Activated T-cell treated with anti-CD3 and anti-CD28 coated beads, Interleukin-2, amount 50 U/mL, for 24 hours (primary cell): ENCODE results near the gene HSPE1.
"Not testable (repeated sequence)": the region's sequence is repeated elsewhere in the genome, so short reads cannot be mapped to it uniquely, and the experiment has no call there.

Experiments
- DNase-seq: peaks from one replicate; pipeline ENCODE4 v3.0.0-alpha.2; 2020
- H3K27ac Mint-ChIP-seq: 2 replicates; pipeline ENCODE4 v1.8.0; 2020; ENCODE audit warnings: mild to moderate bottlenecking, mixed read lengths
- H3K27me3 Mint-ChIP-seq: 2 replicates; pipeline ENCODE4 v1.8.0; 2020; ENCODE audit warnings: mixed read lengths
- H3K36me3 Mint-ChIP-seq: 2 replicates; pipeline ENCODE4 v1.8.0; 2020; ENCODE audit warnings: low read depth, mixed read lengths
- H3K4me1 Mint-ChIP-seq: 2 replicates; pipeline ENCODE4 v1.8.0; 2020; ENCODE audit warnings: low read depth, mixed read lengths
- H3K4me3 Mint-ChIP-seq: 2 replicates; pipeline ENCODE4 v1.8.0; 2020; ENCODE audit warnings: mild to moderate bottlenecking, moderate library complexity, mixed read lengths
- H3K9me3 Mint-ChIP-seq: 2 replicates; pipeline ENCODE4 v1.8.0; 2020; ENCODE audit warnings: mixed read lengths

The HSPE1 gene

DNA sequence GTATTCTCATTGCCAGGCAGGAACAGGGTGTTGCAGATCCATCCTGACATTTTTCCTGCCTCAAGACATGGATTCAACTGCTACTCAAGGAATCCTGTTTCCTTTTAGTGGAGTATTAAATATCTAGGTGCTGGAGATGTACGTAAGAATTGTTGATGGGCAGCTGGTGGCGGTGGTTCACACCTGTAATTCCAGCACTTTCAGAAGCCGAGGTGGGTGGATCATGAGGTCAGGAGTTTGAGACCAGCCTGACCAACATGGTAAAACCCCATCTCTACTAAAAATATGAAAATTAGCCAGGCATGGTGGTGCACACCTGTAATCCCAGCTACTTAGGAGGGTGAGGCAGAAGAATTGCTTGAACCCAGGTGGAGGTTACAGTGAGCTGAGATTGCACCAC, 15.9 kb upstream of the HSPE1 start:
- peaks cover 24% of the 10 kb centered on the region for H3K4me1 Mint-ChIP-seq
- peak overlapping the region; percentile 73 for H3K27ac Mint-ChIP-seq
- H3K36me3 Mint-ChIP-seq, result peaks cover 94% of the 10 kb centered on the region

DNA sequence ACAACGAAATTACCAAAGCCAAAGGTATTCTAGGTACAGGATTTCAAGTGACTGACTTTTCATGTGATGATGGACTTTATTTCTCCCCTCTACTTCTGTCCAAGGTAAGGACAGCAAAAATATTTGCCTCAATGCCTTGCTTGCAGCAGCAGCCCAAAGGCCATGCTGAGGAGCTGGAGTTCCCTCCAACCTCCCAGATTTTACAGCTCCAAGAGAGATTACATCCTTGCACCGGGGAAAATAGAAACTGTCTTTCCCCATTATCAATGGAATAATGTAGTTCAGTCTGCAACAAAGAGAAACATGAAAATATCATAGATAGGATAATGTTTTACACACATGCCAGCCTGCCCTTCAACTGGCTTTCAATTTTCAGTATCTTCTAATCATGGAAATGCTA, 14.0 kb upstream of the HSPE1 start:
- no peak overlapping the region for H3K4me3 Mint-ChIP-seq
- peak overlapping the region; percentile 85 for H3K27ac Mint-ChIP-seq
- H3K27me3 Mint-ChIP-seq, result no peaks in the 10 kb centered on the region
- peaks cover 15% of the 10 kb centered on the region for H3K9me3 Mint-ChIP-seq
- peaks cover 97% of the 10 kb centered on the region for H3K36me3 Mint-ChIP-seq
- peaks cover 28% of the 10 kb centered on the region for H3K4me1 Mint-ChIP-seq
- DNase-seq, result no peak

More for the DNA sequence above, 15.9 kb upstream of the HSPE1 start:
- DNase-seq, H3K27me3 Mint-ChIP-seq, H3K4me3 Mint-ChIP-seq: not testable (repeated sequence)
- peaks cover 15% of the 10 kb centered on the region for H3K9me3 Mint-ChIP-seq

DNA sequence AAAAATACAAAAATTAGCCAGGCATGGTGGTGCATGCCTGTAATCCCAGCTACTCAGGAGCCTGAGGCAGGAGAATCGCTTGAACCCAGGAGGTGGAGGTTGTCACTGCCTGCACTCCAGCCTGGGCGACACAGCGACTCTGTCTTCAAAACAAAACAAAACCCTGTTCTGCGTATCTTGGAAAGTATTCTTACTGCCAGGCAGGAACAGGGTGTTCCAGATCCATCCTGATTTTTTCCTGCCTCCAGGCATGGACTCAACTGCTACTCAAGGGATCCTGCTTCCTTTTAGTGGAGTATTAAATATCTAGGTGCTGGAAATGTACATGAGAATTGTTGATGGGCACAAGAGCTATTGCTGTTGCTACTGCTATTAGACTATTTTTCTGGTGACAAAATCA, 12.8 kb upstream of the HSPE1 start:
- H3K9me3 Mint-ChIP-seq, result peaks cover 15% of the 10 kb centered on the region
- peaks cover 35% of the 10 kb centered on the region for H3K4me1 Mint-ChIP-seq
- DNase-seq, result no peak
- no peaks in the 10 kb centered on the region for H3K27me3 Mint-ChIP-seq
- H3K4me3 Mint-ChIP-seq, result no peak overlapping the region
- H3K27ac Mint-ChIP-seq, result peak overlapping the region; percentile 68
- peaks cover 98% of the 10 kb centered on the region for H3K36me3 Mint-ChIP-seq

DNA sequence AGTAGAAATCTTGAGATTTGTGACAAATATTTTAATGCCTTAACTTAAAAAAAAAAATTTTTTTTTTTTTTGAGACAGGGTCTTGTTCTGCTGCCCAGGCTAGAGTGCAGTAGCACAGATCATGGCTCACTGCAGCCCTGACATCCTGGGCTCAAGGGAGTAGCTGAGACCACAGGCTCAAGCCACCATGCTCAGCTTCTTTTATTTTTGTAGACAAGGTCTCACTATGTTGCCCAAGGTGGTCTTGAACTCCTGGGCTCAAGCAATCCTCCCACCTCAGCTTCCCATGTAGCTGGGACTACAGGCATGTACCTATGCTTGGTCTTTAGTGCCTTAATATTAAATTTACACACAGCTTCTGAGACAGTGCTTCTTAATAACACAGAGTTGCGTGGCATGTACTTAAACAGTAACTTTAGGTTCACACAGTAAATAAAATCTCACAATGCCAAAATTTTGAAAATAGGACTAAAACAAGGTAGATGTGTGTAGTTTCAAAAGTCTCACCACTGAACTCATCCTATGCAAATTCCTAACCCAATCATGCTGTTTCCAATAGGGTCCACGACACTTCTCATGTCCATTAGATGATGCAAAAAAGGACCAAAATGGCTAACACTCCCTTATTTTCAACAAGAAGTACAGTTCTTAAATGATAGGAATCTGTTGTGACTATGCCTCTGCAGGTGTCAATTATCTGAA, 4.6 kb upstream of the HSPE1 start:
- peak overlapping the region; percentile 97 for H3K27ac Mint-ChIP-seq
- no peaks in the 10 kb centered on the region for H3K27me3 Mint-ChIP-seq
- peaks cover 53% of the 10 kb centered on the region for H3K4me1 Mint-ChIP-seq
- peaks cover 95% of the 10 kb centered on the region for H3K36me3 Mint-ChIP-seq
- H3K4me3 Mint-ChIP-seq, result peak overlapping the region; percentile 97
- no peaks in the 10 kb centered on the region for H3K9me3 Mint-ChIP-seq
- no peak for DNase-seq

DNA sequence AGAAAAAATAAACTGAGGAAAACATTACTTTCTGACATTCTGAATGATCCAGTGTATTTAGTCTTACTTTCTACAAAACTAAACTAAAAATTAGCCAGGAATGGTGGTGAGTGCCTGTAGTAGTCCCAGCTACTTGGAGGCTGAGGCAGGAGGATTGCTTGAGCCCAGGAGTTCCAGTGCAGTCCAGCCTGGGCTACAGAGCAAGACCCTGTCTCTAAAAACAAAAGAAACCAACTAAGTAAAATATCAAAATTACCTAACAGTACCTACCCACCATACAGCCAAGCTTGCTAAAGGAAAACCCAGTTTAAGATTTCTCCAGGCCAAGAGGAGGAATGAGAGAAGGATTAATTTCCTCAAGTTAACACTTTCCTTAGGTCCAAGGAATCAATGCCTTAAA, 3.5 kb upstream of the HSPE1 start:
- no peaks in the 10 kb centered on the region for H3K9me3 Mint-ChIP-seq
- H3K36me3 Mint-ChIP-seq, result peaks cover 95% of the 10 kb centered on the region
- H3K27me3 Mint-ChIP-seq, result no peaks in the 10 kb centered on the region
- H3K4me3 Mint-ChIP-seq, result peak overlapping the region; percentile 97
- peak overlapping the region; percentile 97 for H3K27ac Mint-ChIP-seq
- no peak for DNase-seq
- H3K4me1 Mint-ChIP-seq, result peaks cover 48% of the 10 kb centered on the region

DNA sequence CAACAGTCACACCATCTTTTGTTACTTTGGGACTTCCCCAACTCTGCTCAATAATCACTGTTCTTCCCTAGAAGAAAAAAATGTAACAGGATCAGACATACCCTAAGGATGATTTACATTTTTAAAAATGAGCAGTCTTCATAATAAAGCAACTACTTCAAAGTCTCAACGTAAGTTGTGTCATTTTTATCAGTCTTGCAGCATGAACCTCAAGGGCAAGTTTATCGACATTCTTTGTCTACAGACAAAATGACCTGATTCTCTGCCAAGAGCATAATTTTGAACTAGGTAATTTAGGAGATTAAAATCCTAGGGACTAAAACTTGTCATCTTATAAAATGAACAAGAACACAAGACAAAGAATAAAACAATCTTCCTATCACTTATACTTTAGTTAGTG, 2.9 kb upstream of the HSPE1 start:
- Mint-ChIP-seq H3K27ac (peak overlapping the region; percentile 97), H3K4me1 (peaks cover 50% of the 10 kb centered on the region), H3K36me3 (peaks cover 95% of the 10 kb centered on the region), H3K27me3 (no peaks in the 10 kb centered on the region), H3K4me3 (peak overlapping the region; percentile 97), H3K9me3 (no peaks in the 10 kb centered on the region)
- DNase-seq, result no peak

DNA sequence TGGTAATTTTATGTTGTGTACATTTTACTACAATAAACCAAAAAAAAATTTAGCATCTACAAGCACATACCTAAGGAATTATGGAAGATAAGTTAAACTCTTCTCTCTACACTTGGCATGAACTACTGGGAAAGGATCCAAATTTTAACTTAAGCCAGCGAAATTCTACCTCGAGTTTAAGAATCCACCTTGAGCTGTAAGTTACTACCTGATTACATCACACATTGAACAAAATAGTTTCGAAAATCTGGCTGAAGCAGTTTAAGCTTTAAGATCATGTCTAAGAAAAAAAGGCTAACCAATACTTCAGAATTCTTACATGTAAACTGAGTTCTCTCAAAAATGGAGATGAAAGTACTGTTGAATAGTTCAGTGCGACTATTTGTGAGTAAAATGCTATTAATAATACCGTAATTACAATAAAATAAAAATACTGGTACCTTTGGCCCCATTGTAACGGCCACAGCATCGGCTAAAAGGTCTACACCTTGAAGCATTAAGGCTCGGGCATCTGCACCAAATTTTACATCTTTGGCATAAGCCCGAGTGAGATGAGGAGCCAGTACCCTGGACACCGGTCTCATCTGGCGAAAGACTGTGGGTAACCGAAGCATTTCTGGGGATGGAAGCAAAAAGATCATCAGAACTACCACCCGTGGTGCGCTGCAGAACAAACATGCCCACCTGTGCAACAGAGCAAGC, 1.8 kb upstream of the HSPE1 start:
- Mint-ChIP-seq H3K27ac (peak overlapping the region; percentile 97), H3K4me1 (peaks cover 53% of the 10 kb centered on the region), H3K27me3 (no peaks in the 10 kb centered on the region), H3K9me3 (no peaks in the 10 kb centered on the region), H3K36me3 (peaks cover 95% of the 10 kb centered on the region), H3K4me3 (peak overlapping the region; percentile 97)
- no peak for DNase-seq

DNA sequence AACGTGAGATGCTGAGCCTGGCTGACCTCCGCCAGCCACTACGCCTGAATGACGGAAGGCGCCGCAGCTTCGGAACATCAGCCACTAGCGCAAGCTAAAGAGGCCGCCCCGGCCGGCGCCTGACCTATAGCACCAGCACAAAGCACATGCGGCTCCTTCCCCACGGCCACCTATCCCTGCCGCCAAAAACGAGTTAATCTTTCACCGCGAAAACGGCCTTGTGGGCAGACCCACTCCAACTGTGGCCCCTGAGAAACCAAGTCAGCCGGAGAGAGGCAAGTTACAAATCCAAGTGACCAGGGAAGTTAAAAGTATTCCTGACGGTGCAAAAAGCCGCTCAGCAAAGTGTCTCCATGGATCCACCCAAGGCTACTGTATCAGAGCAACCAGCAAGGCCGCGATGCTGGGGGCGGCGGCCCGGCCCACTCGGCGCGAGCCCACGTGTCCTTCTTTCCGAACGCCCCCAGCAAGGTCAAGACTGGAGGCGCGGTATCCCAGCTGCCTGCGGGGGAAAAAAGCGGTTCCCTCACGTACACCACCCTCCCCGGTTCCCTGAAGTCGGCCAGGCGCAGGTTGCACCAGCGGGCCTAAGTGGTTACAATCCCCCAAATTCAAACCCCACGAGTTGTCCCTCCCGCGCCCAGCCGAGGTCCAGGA, 1.1 kb upstream of the HSPE1 start:
- Mint-ChIP-seq H3K9me3 (no peaks in the 10 kb centered on the region), H3K36me3 (peaks cover 95% of the 10 kb centered on the region), H3K27ac (peak overlapping the region; percentile 97), H3K4me3 (peak overlapping the region; percentile 97), H3K27me3 (no peaks in the 10 kb centered on the region), H3K4me1 (peaks cover 53% of the 10 kb centered on the region)
- peak; percentile 74 for DNase-seq

DNA sequence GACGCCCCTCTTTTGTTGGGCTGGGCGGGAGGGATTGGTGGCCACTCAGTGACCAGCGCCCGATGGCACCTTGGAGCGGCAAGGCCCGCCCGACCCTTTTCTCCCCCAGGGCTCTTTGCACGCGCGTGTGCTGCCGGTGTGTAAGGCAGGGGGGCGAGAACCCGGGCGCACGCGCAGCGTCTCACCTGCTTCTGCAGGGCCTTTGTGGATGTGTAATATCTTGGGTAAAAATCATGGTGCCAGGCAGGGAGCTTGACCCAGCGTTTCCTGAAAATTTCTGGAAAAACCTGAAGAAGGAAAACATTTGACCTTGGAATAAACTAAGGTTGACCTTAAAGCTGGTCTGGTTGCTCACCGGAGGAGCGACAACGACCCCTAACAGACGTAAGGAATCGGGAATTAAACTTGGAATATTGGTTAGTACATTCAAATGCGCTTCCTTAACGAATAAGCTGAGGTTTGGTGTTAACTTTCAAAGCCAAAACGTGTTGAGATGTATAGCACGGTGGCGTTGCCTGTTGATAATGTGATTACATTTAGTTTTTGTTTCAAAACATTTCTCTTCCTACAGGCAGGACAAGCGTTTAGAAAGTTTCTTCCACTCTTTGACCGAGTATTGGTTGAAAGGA, 438 bp downstream of the HSPE1 start:
- peaks cover 48% of the 10 kb centered on the region for H3K4me1 Mint-ChIP-seq
- peak overlapping the region; percentile 97 for H3K4me3 Mint-ChIP-seq
- DNase-seq, result no peak
- no peaks in the 10 kb centered on the region for H3K27me3 Mint-ChIP-seq
- H3K9me3 Mint-ChIP-seq, result no peaks in the 10 kb centered on the region
- H3K27ac Mint-ChIP-seq, result peak overlapping the region; percentile 97
- H3K36me3 Mint-ChIP-seq, result peaks cover 94% of the 10 kb centered on the region

DNA sequence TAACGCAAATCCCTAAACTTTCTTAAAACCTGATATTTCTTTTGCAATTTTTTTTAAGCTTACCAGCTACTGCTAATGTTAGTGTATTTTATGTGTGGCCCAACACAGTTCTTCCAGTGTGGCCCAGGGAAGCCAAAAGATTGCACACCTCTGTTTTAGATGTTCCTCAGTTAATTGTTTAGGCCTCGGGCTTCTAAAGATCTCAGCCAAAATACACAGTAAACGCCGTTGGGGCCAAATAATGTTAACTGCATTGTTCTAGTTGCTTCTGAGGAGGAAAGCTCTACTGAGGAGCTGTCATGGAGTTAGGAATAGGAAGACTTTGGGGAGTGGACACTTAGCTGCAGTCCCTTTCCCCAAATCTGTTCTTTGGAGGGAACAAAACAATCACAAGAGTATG, 2.0 kb downstream of the HSPE1 start:
- peak overlapping the region; percentile 97 for H3K4me3 Mint-ChIP-seq
- no peak for DNase-seq
- peaks cover 33% of the 10 kb centered on the region for H3K4me1 Mint-ChIP-seq
- no peaks in the 10 kb centered on the region for H3K27me3 Mint-ChIP-seq
- H3K36me3 Mint-ChIP-seq, result peaks cover 90% of the 10 kb centered on the region
- H3K27ac Mint-ChIP-seq, result peak overlapping the region; percentile 97
- H3K9me3 Mint-ChIP-seq, result no peaks in the 10 kb centered on the region

DNA sequence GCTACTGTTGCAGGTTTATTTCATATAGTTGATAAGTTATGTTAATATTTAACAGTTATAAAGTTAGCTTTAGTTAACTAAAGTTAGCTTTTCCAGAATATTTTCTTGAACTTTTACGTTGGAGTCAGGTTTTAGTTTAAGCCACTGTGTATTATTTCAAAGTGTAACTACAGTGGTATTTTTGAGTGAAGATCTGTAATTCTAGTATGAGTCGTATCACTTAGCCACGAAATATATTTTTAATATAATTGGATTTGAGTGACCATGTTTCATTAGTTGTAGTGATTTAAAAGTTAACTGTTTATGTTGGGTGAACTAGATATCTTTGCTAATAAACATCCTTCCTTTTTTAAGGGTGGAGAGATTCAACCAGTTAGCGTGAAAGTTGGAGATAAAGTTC, 2.5 kb downstream of the HSPE1 start:
- Mint-ChIP-seq H3K27ac (peak overlapping the region; percentile 97), H3K36me3 (peaks cover 89% of the 10 kb centered on the region)

DNA sequence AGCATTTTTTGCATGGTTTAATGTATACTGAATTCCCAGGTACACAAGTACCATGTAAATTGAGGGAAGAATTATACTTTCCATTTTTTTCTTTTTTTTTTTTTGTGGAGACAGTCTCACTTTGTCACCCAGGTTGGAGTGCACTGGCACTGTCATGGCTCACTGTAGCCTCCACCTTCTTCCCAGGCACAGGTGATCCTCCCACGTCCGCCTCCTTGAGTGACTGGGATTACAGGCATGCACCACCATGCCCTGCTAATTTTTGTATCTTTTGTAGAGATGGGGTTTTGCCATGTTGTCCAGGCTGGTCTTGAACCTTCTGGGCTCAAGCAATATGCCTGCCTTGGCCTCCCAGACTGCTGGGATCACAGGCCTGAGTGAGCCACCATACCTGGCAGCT, 3.8 kb downstream of the HSPE1 start:
- H3K4me3 Mint-ChIP-seq, result peak overlapping the region; percentile 97
- no peaks in the 10 kb centered on the region for H3K9me3 Mint-ChIP-seq

More for the DNA sequence above, 2.5 kb downstream of the HSPE1 start:
- H3K4me1 Mint-ChIP-seq, result peaks cover 28% of the 10 kb centered on the region
- no peak for DNase-seq
- no peaks in the 10 kb centered on the region for H3K9me3 Mint-ChIP-seq
- peak overlapping the region; percentile 97 for H3K4me3 Mint-ChIP-seq
- H3K27me3 Mint-ChIP-seq, result no peaks in the 10 kb centered on the region

DNA sequence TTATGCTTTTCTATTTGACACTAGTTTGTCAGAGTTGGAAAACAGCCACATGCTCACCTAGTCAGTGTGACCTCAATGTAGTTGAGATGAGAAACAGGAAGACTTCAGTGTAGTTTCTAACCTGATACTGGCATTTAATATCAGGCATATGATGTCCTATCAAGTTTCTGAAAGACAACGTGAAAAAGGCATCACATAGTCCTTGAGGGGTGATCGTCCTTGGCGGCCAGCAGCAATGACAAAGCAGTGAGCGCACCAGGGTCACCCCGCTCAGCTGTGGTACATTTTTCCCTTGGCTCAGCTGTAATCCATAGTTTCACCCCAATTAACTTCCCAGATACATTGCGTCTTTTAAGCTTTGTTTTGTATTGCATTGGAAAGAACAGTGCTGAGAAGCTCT, 4.3 kb downstream of the HSPE1 start:
- Mint-ChIP-seq H3K36me3 (peaks cover 81% of the 10 kb centered on the region), H3K27ac (peak overlapping the region; percentile 79), H3K9me3 (no peaks in the 10 kb centered on the region), H3K27me3 (no peaks in the 10 kb centered on the region), H3K4me3 (peak overlapping the region; percentile 27), H3K4me1 (peaks cover 26% of the 10 kb centered on the region)
- no peak for DNase-seq

More for the DNA sequence above, 3.8 kb downstream of the HSPE1 start:
- peaks cover 85% of the 10 kb centered on the region for H3K36me3 Mint-ChIP-seq
- H3K27ac Mint-ChIP-seq, result peak overlapping the region; percentile 79
- no peak for DNase-seq
- no peaks in the 10 kb centered on the region for H3K27me3 Mint-ChIP-seq
- H3K4me1 Mint-ChIP-seq, result peaks cover 26% of the 10 kb centered on the region

DNA sequence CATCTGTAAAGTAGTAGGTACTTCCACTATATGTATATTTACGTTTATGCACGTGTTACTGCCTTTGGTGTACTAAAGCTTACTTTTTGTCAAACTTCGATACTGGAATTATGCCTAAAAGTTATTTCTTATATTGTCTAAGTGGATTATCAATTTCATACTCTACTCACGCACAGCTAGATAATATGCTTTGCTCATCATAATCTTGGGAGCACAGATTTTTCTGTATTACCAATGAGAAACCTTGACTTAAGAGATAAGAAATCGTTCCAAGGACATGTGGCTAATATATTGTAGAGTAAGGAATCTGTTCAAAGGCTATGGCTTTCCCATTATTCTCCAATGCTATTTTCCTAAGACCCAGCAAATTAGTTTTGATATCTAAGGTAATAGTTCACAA, 6.5 kb downstream of the HSPE1 start:
- Mint-ChIP-seq H3K27me3 (no peaks in the 10 kb centered on the region), H3K27ac (no peak overlapping the region), H3K4me3 (no peak overlapping the region), H3K4me1 (peaks cover 26% of the 10 kb centered on the region), H3K36me3 (peaks cover 78% of the 10 kb centered on the region), H3K9me3 (no peaks in the 10 kb centered on the region)
- DNase-seq, result no peak
